Measurements from ENCODE around the gene TMEM185B.
"Not testable (repeated sequence)": the region's sequence is repeated elsewhere in the genome, so short reads cannot be mapped to it uniquely, and the experiment has no call there.

The TMEM185B gene

DNA sequence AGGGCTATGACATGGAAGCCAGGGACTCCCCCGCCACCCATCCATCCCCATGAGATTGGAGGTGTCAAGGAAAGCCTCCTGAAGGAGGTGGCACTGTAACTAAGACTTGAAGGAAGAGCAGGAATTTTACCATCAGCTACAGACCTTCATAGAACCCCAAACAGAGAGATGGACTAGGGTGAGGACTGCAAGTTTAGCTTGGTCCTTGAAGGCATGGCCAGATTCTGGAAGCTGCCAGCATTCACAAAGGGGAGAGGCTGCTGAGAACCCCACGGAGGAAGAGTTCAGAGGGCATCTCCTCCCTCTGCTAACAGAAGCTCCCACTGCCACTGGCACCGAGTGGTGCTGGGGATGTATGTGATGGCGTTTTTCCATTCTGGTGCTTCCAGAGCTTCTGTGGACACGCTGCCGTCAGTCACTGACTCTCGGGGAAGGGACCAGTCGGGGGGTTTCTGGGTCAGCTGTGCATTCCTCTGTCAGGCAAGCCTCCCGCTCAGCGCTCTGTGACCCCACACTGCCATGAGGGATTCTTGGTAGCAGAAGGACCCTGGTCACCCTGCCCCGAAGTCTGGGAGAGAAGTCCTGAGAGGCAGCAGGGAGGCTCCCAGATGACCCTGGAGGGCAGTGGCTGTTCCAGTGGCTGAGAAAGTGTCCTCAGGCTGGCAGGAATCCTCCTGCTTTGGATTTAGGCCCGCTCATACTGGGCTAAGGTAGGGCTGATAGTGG, 18.1 kb downstream of the TMEM185B start:
- DNase-seq = no peak

DNA sequence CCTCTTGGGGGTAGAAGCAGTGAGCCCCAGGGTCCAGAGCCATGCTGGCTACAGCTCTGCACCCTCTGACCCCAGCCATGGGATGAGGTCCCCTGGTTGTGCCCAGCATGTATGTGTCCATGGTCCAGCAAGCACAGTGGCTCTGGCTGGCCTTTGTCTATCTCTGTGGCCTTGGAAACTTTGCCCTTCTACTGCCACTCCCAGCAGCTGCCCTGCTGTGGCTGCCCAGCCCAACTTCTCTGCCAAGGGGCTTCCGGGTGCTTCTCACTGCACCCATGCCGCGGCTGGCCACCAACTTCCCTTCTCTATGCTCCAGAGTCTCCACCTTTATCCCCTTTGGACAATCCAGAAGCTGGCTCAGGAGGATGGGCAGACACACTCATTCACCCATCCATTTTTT, 18.8 kb downstream of the TMEM185B start:
- DNase-seq = no peak

- no peak for DNase-seq
These were observed 19.2 kb downstream of the TMEM185B start for GRCh38 chr2:120204022-120204405.

GRCh38 chr2:120203251-120204021, 19.8 kb downstream of the TMEM185B start:
- DNase-seq = no peak

DNA sequence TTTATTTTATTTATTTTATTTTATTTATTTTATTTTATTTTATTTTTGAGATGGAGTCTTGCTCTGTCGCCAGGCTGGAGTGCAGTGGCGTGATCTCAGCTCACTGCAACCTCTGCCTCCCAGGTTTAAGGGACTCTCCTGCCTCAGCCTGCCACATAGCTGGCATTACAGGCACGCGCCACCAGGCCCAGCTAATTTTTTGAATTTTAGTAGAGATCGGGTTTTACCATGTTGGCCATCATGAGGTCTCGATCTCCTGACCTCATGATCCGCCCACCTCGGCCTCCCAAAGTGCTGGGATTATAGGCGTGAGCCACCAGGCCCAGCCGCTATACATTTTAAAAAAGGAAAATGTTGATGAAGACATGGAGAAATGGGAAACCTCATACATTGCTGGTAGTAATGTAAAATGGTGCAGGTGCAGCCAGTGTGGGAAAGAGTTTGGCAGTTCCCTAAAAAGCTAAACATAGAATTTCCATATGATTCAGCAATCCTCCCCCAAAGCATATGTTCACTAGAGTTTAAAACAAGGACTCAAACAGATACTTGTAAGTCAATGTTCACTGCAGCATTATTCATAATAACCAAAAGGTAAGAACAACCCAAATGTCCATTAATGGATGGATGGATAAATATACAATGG, 23.3 kb downstream of the TMEM185B start:
- not testable (repeated sequence) for DNase-seq

- DNase-seq = no peak
These were observed 27.6 kb downstream of the TMEM185B start for GRCh38 chr2:120195553-120195952.

DNA sequence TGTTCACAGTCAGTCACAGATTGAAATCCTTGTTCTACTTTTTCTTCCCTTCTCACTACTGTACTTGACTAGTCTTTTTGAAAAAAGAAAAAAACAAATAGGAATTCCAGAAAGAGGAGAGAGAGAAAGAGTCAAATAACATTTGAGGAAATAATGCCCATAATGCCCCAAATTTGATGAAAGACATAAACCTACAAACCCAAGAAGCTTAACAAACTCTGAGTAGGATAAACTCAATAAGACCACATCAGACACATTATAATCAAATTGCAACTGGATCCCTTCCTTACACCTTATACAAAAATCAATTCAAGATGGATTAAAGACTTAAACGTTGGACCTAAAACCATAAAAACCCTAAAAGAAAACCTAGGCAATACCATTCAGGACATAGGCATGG, 30.9 kb downstream of the TMEM185B start:
- no peak for DNase-seq

DNA sequence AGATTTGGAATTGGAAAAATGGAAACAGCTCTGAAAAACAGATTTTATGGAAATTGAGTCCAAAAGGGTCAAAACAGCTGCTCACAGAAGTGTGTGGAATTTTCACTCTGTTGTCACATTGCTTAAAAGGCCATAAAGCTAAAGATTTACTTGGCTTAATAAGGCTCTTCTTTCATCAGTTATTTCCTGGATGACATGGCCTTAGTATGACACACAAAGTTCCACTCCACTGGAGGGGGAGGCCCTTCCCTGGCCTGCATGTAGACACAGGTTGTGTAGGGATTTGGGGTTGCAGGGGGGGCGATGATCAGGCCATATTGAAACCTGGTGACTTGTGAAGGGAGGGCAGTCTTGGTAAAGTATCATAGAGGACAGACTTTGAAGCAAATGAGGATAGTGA, 34.0 kb downstream of the TMEM185B start:
- DNase-seq = no peak

DNA sequence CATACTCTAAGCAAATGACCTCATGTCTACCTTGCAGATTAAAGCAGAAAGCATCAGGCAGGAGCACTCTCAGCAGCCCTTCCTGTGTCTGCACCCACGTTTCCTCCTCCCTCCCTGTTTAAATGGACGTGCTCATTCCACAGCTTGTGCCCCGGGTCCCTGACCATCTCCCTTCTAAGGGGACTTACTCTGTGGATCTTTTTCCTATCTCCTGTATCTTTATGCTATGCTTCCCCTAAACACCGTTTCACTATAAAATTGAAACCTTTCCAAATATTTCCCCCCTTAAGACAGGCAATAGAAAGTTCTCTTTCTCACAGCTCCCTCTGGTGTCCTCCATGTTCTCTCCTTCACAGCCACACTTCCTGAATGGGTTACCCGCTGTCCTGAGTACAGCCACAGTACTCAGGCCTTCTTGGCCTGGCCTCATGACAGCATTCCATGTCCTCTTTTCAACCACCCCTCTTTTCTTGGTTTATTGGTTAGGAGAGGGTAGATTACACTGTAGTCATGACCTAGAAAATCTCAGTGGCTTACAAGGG, 41.1 kb downstream of the TMEM185B start:
- DNase-seq = no peak

- DNase-seq = no peak
These were observed 43.1 kb downstream of the TMEM185B start for GRCh38 chr2:120180066-120180465.

GRCh38 chr2:120179396-120179795, 43.8 kb downstream of the TMEM185B start:
- no peak for DNase-seq

- DNase-seq = no peak
These were observed 45.2 kb downstream of the TMEM185B start for GRCh38 chr2:120177973-120178372.

GRCh38 chr2:120177001-120177621, 46.1 kb downstream of the TMEM185B start:
- DNase-seq = peak; percentile 73

- DNase-seq = no peak
These were observed 46.7 kb downstream of the TMEM185B start for GRCh38 chr2:120176526-120176925.

GRCh38 chr2:120174963-120175581, 48.1 kb downstream of the TMEM185B start:
- peak; percentile 70 for DNase-seq
